ENCODE results near the gene KLRC3. TPM values are rescaled to one million over a fixed set of nuclear protein-coding genes. Genes with fewer than 3 reads are reported as not detected.
"Not testable (repeated sequence)": the region's sequence is repeated elsewhere in the genome, so short reads cannot be mapped to it uniquely, and the experiment has no call there.

Gene KLRC3
- total RNA-seq, 1 donor from 2014 or later = not detected

- Mint-ChIP-seq H3K4me1 (peaks cover under 1% of the 10 kb centered on the region), H3K9me3 (peaks cover 2% of the 10 kb centered on the region), H3K27me3 (ENCODE audit: low read depth) (no peaks in the 10 kb centered on the region), H3K4me3 (no peak overlapping the region), H3K27ac (ENCODE audit: unreplicated experiment) (no peak overlapping the region), H3K36me3 (ENCODE audit: low read depth) (no peaks in the 10 kb centered on the region)
- TF ChIP-seq, protein P1, sequence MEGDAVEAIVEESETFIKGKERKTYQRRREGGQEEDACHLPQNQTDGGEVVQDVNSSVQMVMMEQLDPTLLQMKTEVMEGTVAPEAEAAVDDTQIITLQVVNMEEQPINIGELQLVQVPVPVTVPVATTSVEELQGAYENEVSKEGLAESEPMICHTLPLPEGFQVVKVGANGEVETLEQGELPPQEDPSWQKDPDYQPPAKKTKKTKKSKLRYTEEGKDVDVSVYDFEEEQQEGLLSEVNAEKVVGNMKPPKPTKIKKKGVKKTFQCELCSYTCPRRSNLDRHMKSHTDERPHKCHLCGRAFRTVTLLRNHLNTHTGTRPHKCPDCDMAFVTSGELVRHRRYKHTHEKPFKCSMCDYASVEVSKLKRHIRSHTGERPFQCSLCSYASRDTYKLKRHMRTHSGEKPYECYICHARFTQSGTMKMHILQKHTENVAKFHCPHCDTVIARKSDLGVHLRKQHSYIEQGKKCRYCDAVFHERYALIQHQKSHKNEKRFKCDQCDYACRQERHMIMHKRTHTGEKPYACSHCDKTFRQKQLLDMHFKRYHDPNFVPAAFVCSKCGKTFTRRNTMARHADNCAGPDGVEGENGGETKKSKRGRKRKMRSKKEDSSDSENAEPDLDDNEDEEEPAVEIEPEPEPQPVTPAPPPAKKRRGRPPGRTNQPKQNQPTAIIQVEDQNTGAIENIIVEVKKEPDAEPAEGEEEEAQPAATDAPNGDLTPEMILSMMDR (conservative IDR thresholded peaks at IDR 0.05) = no peak
- DNase-seq (ENCODE audit: low read depth, low spot score) = no peak
Measured at GRCh38 chr12:10400829-10401228, 19.6 kb downstream of the KLRC3 start.

DNA sequence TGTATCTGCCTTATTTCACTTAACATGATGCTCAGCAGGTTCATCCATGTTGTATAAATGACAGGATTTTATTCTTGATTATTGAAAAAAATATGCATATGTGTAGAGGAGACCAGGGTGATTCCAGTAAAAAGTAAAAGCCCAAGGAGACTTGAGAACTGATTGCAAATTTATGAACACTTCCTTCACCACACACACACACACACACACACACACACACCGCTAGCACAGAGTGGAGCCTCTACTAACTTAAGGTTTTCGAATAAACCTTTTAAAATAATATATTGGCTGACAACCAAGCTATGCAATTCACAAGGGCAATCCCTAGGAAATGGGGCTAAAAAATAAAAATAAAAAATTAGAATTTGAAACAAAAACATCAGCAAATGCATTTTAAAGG lies 22.2 kb downstream of the KLRC3 start:
- H3K27ac Mint-ChIP-seq (ENCODE audit: unreplicated experiment) = no peak overlapping the region
- H3K4me3 Mint-ChIP-seq = no peak overlapping the region
- H3K4me1 Mint-ChIP-seq = peaks cover 6% of the 10 kb centered on the region
- no peak for DNase-seq (ENCODE audit: low read depth, low spot score)
- H3K27me3 Mint-ChIP-seq (ENCODE audit: low read depth) = no peaks in the 10 kb centered on the region
- no peaks in the 10 kb centered on the region for H3K36me3 Mint-ChIP-seq (ENCODE audit: low read depth)
- TF ChIP-seq, protein P1 (conservative IDR thresholded peaks at IDR 0.05) = no peak
- no peaks in the 10 kb centered on the region for H3K9me3 Mint-ChIP-seq

DNA sequence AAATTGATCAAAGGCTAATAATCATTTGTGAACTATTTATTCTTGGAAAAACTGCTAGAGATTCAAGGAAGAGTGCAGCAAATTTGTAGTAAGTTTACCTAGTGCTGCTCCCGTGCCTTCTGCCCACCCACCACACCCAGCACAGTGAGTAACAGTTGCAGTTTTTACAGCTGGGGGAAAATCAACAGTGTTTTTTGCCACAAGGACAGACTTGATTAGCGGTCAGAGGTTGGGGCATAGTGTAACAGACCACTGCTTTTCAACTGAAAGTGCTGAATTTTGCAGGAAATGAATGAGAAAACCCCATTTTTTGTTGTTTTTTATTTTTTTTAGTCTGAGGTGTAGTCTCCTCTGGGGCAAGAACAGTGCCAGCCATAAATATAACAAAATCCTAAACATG lies 23.1 kb downstream of the KLRC3 start:
- Mint-ChIP-seq H3K36me3 (ENCODE audit: low read depth) (no peaks in the 10 kb centered on the region), H3K27me3 (ENCODE audit: low read depth) (no peaks in the 10 kb centered on the region), H3K4me1 (peaks cover 6% of the 10 kb centered on the region), H3K4me3 (no peak overlapping the region), H3K9me3 (no peaks in the 10 kb centered on the region), H3K27ac (ENCODE audit: unreplicated experiment) (no peak overlapping the region)
- TF ChIP-seq, protein P1 (conservative IDR thresholded peaks at IDR 0.05) = no peak
- no peak for DNase-seq (ENCODE audit: low read depth, low spot score)

- H3K27ac Mint-ChIP-seq (ENCODE audit: unreplicated experiment); H3K4me1 Mint-ChIP-seq; DNase-seq (ENCODE audit: low read depth, low spot score); H3K36me3 Mint-ChIP-seq (ENCODE audit: low read depth); H3K27me3 Mint-ChIP-seq (ENCODE audit: low read depth); H3K9me3 Mint-ChIP-seq; H3K4me3 Mint-ChIP-seq: not testable (repeated sequence)
Measured at GRCh38 chr12:10396176-10396575, 24.2 kb downstream of the KLRC3 start.

GRCh38 chr12:10395390-10395998 lies 24.9 kb downstream of the KLRC3 start:
- DNase-seq (ENCODE audit: low read depth, low spot score) = no peak
- Mint-ChIP-seq H3K27me3 (ENCODE audit: low read depth) (no peaks in the 10 kb centered on the region), H3K4me3 (no peak overlapping the region), H3K27ac (ENCODE audit: unreplicated experiment) (no peak overlapping the region), H3K4me1 (peaks cover 6% of the 10 kb centered on the region), H3K36me3 (ENCODE audit: low read depth) (no peaks in the 10 kb centered on the region), H3K9me3 (no peaks in the 10 kb centered on the region)
- TF ChIP-seq, protein P1 (conservative IDR thresholded peaks at IDR 0.05) = no peak

DNA sequence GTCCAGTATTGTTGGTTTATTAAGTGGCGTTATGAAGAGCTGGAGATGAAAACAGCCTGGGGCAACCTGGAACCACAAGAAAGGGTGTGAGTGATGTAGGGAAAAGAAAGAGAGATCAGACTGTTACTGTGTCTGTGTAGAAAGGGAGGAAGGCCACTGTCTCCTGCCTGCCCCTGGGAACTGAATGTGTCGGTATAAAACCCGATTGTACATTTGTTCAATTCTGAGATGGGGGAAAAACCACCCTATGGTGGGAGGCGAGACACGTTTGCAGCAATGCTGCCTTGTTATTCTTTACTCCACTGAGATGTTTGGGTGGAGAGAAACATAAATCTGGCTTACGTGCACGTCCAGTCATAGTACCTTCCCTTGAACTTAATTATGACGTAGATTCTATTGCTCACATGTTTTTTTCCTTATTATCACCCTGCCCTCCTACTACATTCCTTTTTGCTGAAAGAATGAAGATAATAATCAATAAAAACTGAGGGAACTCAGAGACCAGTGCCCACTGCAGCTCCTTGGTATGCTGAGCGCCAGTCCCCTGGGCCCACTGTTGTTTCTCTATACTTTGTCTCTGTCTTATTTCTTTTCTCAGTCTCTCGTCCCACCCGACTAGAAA lies 25.8 kb downstream of the KLRC3 start:
- H3K36me3 Mint-ChIP-seq (ENCODE audit: low read depth); H3K4me1 Mint-ChIP-seq; H3K4me3 Mint-ChIP-seq; H3K27me3 Mint-ChIP-seq (ENCODE audit: low read depth); H3K9me3 Mint-ChIP-seq; DNase-seq (ENCODE audit: low read depth, low spot score): not testable (repeated sequence)
- peak overlapping the region; percentile 7 for H3K27ac Mint-ChIP-seq (ENCODE audit: unreplicated experiment)

Measured in neural crest cell (in vitro differentiated cells).